Subcutaneous adipose tissue (tissue), 4 donors: ENCODE results near the gene EIF4B. TPM values are rescaled to one million over a fixed set of nuclear protein-coding genes. Genes with fewer than 3 reads are reported as not detected.

Experiments
- CTCF ChIP-seq: fragments of 450-650 bp; IDR thresholded peaks from one replicate; pipeline ENCODE4 v1.5.1; 2016; ENCODE audit warnings: low read depth, mild to moderate bottlenecking, control low read depth, antibody characterized with exemption, moderate library complexity
- total RNA-seq, 4 donors: library from RNA; depleted of rRNA; stranded (reverse); fragments of >200 nt; gene quantifications; one replicate each; pipeline ENCODE4 v1.1.0, GENCODE V29; 2016

Gene EIF4B
- total RNA-seq, 4 donors from 2014 or later = 471 to 677 (median 528) TPM

- no peak for TF ChIP-seq CTCF
These were observed 37.9 kb downstream of the EIF4B start for GRCh38 chr12:53044052-53044581.

- TF ChIP-seq CTCF = no peak
These were observed 38.8 kb downstream of the EIF4B start for GRCh38 chr12:53044896-53045695.

GRCh38 chr12:53045696-53046045 lies 39.4 kb downstream of the EIF4B start:
- TF ChIP-seq CTCF = no peak

- no peak for TF ChIP-seq CTCF
These were observed 40.5 kb downstream of the EIF4B start for GRCh38 chr12:53046655-53047220.

- no peak for TF ChIP-seq CTCF
These were observed 41.2 kb downstream of the EIF4B start for GRCh38 chr12:53047221-53048032.

- TF ChIP-seq CTCF = no peak
These were observed 42.0 kb downstream of the EIF4B start for GRCh38 chr12:53048033-53048779.
